Neural cell (in vitro differentiated cells): ENCODE results near the gene ITGB3. TPM values are rescaled to one million over a fixed set of nuclear protein-coding genes. Genes with fewer than 3 reads are reported as not detected.

Experiments used
- H2AFZ ChIP-seq: fragments of 200-600, 300-800 bp; sonication (generic), shearing (Covaris generic); 2 replicates; pipeline ENCODE4 v1.6.0; 2014; ENCODE audit warnings: low read depth, mild to moderate bottlenecking, antibody characterized with exemption, low read length, moderate library complexity
- H3F3A ChIP-seq: fragments of 200-600 bp; shearing (Covaris generic); 2 replicates; pipeline ENCODE4 v1.6.1; 2016; ENCODE audit warnings: mild to moderate bottlenecking, moderate library complexity, mixed read lengths, antibody characterized with exemption, low read length; ENCODE audit not compliant: insufficient read depth, poor library complexity, severe bottlenecking
- H3K27ac ChIP-seq: fragments of 200-600, 300-800 bp; sonication (generic), shearing (Covaris generic); 2 replicates; pipeline ENCODE4 v1.5.1; 2014; ENCODE audit warnings: mild to moderate bottlenecking, low read length, moderate library complexity
- H3K27me3 ChIP-seq: fragments of 300-800, 200-600 bp; sonication (generic), shearing (Covaris generic); 2 replicates; pipeline ENCODE4 v1.6.0; 2014; ENCODE audit warnings: mild to moderate bottlenecking, low read depth, low read length, moderate library complexity; ENCODE audit not compliant: insufficient read depth
- H3K36me3 ChIP-seq: fragments of 300-800, 200-600 bp; sonication (generic), shearing (Covaris generic); 2 replicates; pipeline ENCODE4 v1.5.1; 2014; ENCODE audit warnings: mild to moderate bottlenecking, antibody characterized with exemption, low read length, moderate library complexity; ENCODE audit not compliant: insufficient read depth
- H3K4me2 ChIP-seq: fragments of 300-800, 200-600 bp; sonication (generic), shearing (Covaris generic); 2 replicates; pipeline ENCODE4 v1.6.0; 2014; ENCODE audit warnings: mild to moderate bottlenecking, low read length
- H3K4me3 ChIP-seq: fragments of 300-800, 200-600 bp; sonication (generic), shearing (Covaris generic); 2 replicates; pipeline ENCODE4 v1.5.1; 2014; ENCODE audit warnings: mild to moderate bottlenecking, low read length, moderate library complexity
- H3K79me2 ChIP-seq: fragments of 200-600 bp; shearing (Covaris generic); replicated peaks from 2 replicates; pipeline ENCODE4 v1.6.0; 2014; ENCODE audit warnings: mild to moderate bottlenecking, low read length, moderate library complexity; ENCODE audit not compliant: insufficient read depth
- H3K9ac ChIP-seq: fragments of 300-800, 200-600 bp; sonication (generic), shearing (Covaris generic); 2 replicates; pipeline ENCODE4 v1.6.1; 2016; ENCODE audit warnings: mild to moderate bottlenecking, low read length, mixed read lengths
- H3K9me2 ChIP-seq: fragments of 200-600 bp; shearing (Covaris generic); 2 replicates; pipeline ENCODE4 v1.6.1; 2016; ENCODE audit warnings: mild to moderate bottlenecking, low read length, mixed read lengths; ENCODE audit not compliant: insufficient read depth
- H3K9me3 ChIP-seq: fragments of 200-600, 300-800 bp; sonication (generic), shearing (Covaris generic); 2 replicates; pipeline ENCODE4 v1.6.1; 2016; ENCODE audit warnings: mild to moderate bottlenecking, mixed run types, low read length, moderate library complexity, mixed read lengths
- H4K20me1 ChIP-seq: fragments of 200-600 bp; shearing (Covaris generic); 2 replicates; pipeline ENCODE4 v1.6.1; 2016; ENCODE audit warnings: mild to moderate bottlenecking, mixed run types; ENCODE audit not compliant: insufficient read depth
- CTCF ChIP-seq: fragments of 450-650 bp; IDR thresholded peaks from 2 replicates; pipeline ENCODE4 v1.5.1; 2014; ENCODE audit warnings: antibody characterized with exemption, mild to moderate bottlenecking, moderate library complexity; ENCODE audit not compliant: poor library complexity, severe bottlenecking
- EP300 ChIP-seq: fragments of 450-650 bp; conservative IDR thresholded peaks from 2 replicates; pipeline ENCODE4 v1.6.1; 2014; ENCODE audit warnings: antibody characterized with exemption, mild to moderate bottlenecking, moderate library complexity; ENCODE audit not compliant: poor library complexity, severe bottlenecking
- EZH2 ChIP-seq: fragments of 200-600, 300-800 bp; shearing (Covaris generic), sonication (generic); IDR thresholded peaks from 2 replicates; pipeline ENCODE4 v1.6.1; 2014; ENCODE audit warnings: antibody characterized with exemption, low read length, borderline replicate concordance, mild to moderate bottlenecking; ENCODE audit not compliant: insufficient read depth, poor library complexity, severe bottlenecking
- MXI1 ChIP-seq: fragments of 450-650 bp; conservative IDR thresholded peaks from 2 replicates; pipeline ENCODE4 v1.6.1; 2014; ENCODE audit warnings: antibody characterized with exemption, mild to moderate bottlenecking; ENCODE audit not compliant: poor library complexity, severe bottlenecking
- POLR2AphosphoS5 ChIP-seq: IDR thresholded peaks from 2 replicates; pipeline ENCODE4 v1.6.1; 2012
- RAD21 ChIP-seq: fragments of 450-650 bp; conservative IDR thresholded peaks from 2 replicates; pipeline ENCODE4 v1.6.1; 2014; ENCODE audit warnings: antibody characterized with exemption, mild to moderate bottlenecking, moderate library complexity
- REST ChIP-seq: IDR thresholded peaks from 2 replicates; pipeline ENCODE4 v1.6.1; 2012; ENCODE audit warnings: borderline replicate concordance
- SMC3 ChIP-seq: fragments of 450-650 bp; conservative IDR thresholded peaks from 2 replicates; pipeline ENCODE4 v1.6.1; 2014; ENCODE audit warnings: antibody characterized with exemption, mild to moderate bottlenecking, moderate library complexity; ENCODE audit not compliant: poor library complexity
- TAF1 ChIP-seq: IDR thresholded peaks from 2 replicates; pipeline ENCODE4 v1.6.1; 2012; ENCODE audit warnings: low read depth
- polyA plus RNA-seq: library from polyadenylated mRNA; depleted of rRNA; stranded (reverse); fragments of >200 nt; gene quantifications from 2 replicates; pipeline ENCODE4 v1.2.3, GENCODE V29; 2014

Gene ITGB3
- polyA plus RNA-seq, 1 donor from 2014 or later = not detected

- no peak overlapping the region for H3K9ac ChIP-seq
- no peak overlapping the region for H3K27ac ChIP-seq
- no peak for TF ChIP-seq POLR2AphosphoS5
- TF ChIP-seq SMC3 = no peak
- no peak for TF ChIP-seq EP300
- H3K4me3 ChIP-seq = no peak overlapping the region
- H4K20me1 ChIP-seq = no peaks in the 10 kb centered on the region
- no peaks in the 10 kb centered on the region for H3K9me3 ChIP-seq
- H2AFZ ChIP-seq = no peak overlapping the region
- no peaks in the 10 kb centered on the region for H3K9me2 ChIP-seq
- no peaks in the 10 kb centered on the region for H3K27me3 ChIP-seq
- H3K4me2 ChIP-seq = no peak overlapping the region
- H3F3A ChIP-seq = no peaks in the 10 kb centered on the region
- no peaks in the 10 kb centered on the region for H3K36me3 ChIP-seq
- no peaks in the 10 kb centered on the region for H3K79me2 ChIP-seq
These were observed 24.9 kb downstream of the ITGB3 start for GRCh38 chr17:47278561-47278960.

- Histone ChIP-seq H3K9me3 (no peaks in the 10 kb centered on the region), H3K27me3 (no peaks in the 10 kb centered on the region), H3K9me2 (no peaks in the 10 kb centered on the region), H3K9ac (no peak overlapping the region), H3K4me2 (no peak overlapping the region), H4K20me1 (no peaks in the 10 kb centered on the region), H3K4me3 (no peak overlapping the region), H2AFZ (no peak overlapping the region), H3K27ac (no peak overlapping the region), H3F3A (no peaks in the 10 kb centered on the region), H3K79me2 (no peaks in the 10 kb centered on the region), H3K36me3 (no peaks in the 10 kb centered on the region)
- TF ChIP-seq MXI1 (no peak), EZH2 (no peak), EP300 (no peak), TAF1 (no peak), RAD21 (no peak), POLR2AphosphoS5 (no peak), CTCF (no peak), SMC3 (no peak), REST (no peak)
These were observed 25.6 kb downstream of the ITGB3 start for GRCh38 chr17:47279062-47279801.
